ENCODE measurements around the gene GAS7. TPM values are rescaled to one million over a fixed set of nuclear protein-coding genes. Genes with fewer than 3 reads are reported as not detected.

Gene GAS7
- total and polyA plus RNA-seq, 8 donors: 4.1 to 185 (median 30.5) TPM

- H3K27me3 ChIP-seq: no peaks in the 10 kb centered on the region
- H3K4me1 ChIP-seq: peaks cover 0 to 45% (median 7%) of the 10 kb centered on the region in 4 donors
- H3K36me3 ChIP-seq: no peaks in the 10 kb centered on the region
- intact Hi-C loops (cut with DNase I; ENCODE audit: low total_unique reads): no loop called here
- no peak overlapping the region for H3K4me3 ChIP-seq
- WGBS, 5 donors: 79 to 87% (median 82%) methylated on average over 8 to 10 of the region's 10 CpGs
- no peaks in the 10 kb centered on the region for H3K9me3 ChIP-seq
- no peak for DNase-seq
- TF ChIP-seq CTCF (IDR thresholded peaks at IDR 0.05): no peak
- TF ChIP-seq POLR2AphosphoS5 (IDR thresholded peaks at IDR 0.05): no peak
- no peak for TF ChIP-seq POLR2A (IDR thresholded peaks at IDR 0.05)
- no peak for TF ChIP-seq EP300 (IDR thresholded peaks at IDR 0.05)
- H3K27ac ChIP-seq: no peak overlapping the region
Measured at GRCh38 chr17:9976283-9977179, 221.9 kb downstream of the GAS7 start.

GRCh38 chr17:9974448-9975381, 223.7 kb downstream of the GAS7 start:
- Histone ChIP-seq H3K27ac (peak overlapping the region in 2 of 5 donors; percentile 26 to 34), H3K36me3 (no peaks in the 10 kb centered on the region), H3K4me1 (peaks cover 0 to 45% (median 7%) of the 10 kb centered on the region in 4 donors), H3K27me3 (no peaks in the 10 kb centered on the region), H3K9me3 (no peaks in the 10 kb centered on the region), H3K4me3 (no peak overlapping the region)
- 77 to 87% (median 83%) methylated on average over 16 of the region's 16 CpGs for WGBS, 5 donors
- intact Hi-C loops (cut with DNase I; ENCODE audit: low total_unique reads): no loop called here
- TF ChIP-seq EP300 (IDR thresholded peaks at IDR 0.05) (no peak), CTCF (IDR thresholded peaks at IDR 0.05) (no peak), POLR2AphosphoS5 (IDR thresholded peaks at IDR 0.05) (no peak), POLR2A (IDR thresholded peaks at IDR 0.05) (no peak)
- DNase-seq: no peak

GRCh38 chr17:9973669-9974447, 224.5 kb downstream of the GAS7 start:
- WGBS, 5 donors: 42 to 56% (median 48%) methylated on average over 13 of the region's 13 CpGs
- Histone ChIP-seq H3K4me1 (peaks cover 0 to 45% (median 7%) of the 10 kb centered on the region in 4 donors), H3K27me3 (no peaks in the 10 kb centered on the region), H3K9me3 (no peaks in the 10 kb centered on the region), H3K27ac (peak overlapping the region in 2 of 5 donors; percentile 10 to 26), H3K4me3 (no peak overlapping the region), H3K36me3 (no peaks in the 10 kb centered on the region)
- no peak for DNase-seq
- TF ChIP-seq CTCF (IDR thresholded peaks at IDR 0.05) (no peak), POLR2A (IDR thresholded peaks at IDR 0.05) (no peak), EP300 (IDR thresholded peaks at IDR 0.05) (no peak), POLR2AphosphoS5 (IDR thresholded peaks at IDR 0.05) (no peak)
- intact Hi-C loops (cut with DNase I; ENCODE audit: low total_unique reads): no loop called here

Data from stomach (tissue), 9 donors.